Transverse colon (tissue), 4 donors: ENCODE data around the gene MAMDC4.

Source experiments
- EP300 ChIP-seq: sonication (generic); formaldehyde crosslinking; IDR thresholded peaks from one replicate; pipeline ENCODE4 v1.6.1; 2017; ENCODE audit warnings: antibody characterized with exemption, low read depth
- POLR2A ChIP-seq: fragments of 450-650 bp; IDR thresholded peaks from one replicate; pipeline ENCODE4 v1.6.1; 2016; ENCODE audit warnings: antibody characterized with exemption, mild to moderate bottlenecking, moderate library complexity
- POLR2AphosphoS5 ChIP-seq, 3 donors: sonication (generic); formaldehyde crosslinking; IDR thresholded peaks; one replicate each; pipeline ENCODE4 v1.6.1; 2016; ENCODE audit warnings: antibody characterized with exemption in 3 of 3
- TF ChIP-seq, protein P1 (sequence below), 5 experiments: fragments of 200-600 bp in 3 of 5; fragments of 450-650 bp in 2 of 5; sonication (generic) in 3 of 5; IDR thresholded peaks; 1 replicate in 2 of 5; 2 replicates in 3 of 5; pipeline ENCODE4 v1.5.1; 2016 to 2017; ENCODE audit warnings: antibody characterized with exemption in 5 of 5, inconsistent platforms in 3 of 5, mild to moderate bottlenecking in 2 of 5, moderate library complexity in 1 of 5

DNA sequence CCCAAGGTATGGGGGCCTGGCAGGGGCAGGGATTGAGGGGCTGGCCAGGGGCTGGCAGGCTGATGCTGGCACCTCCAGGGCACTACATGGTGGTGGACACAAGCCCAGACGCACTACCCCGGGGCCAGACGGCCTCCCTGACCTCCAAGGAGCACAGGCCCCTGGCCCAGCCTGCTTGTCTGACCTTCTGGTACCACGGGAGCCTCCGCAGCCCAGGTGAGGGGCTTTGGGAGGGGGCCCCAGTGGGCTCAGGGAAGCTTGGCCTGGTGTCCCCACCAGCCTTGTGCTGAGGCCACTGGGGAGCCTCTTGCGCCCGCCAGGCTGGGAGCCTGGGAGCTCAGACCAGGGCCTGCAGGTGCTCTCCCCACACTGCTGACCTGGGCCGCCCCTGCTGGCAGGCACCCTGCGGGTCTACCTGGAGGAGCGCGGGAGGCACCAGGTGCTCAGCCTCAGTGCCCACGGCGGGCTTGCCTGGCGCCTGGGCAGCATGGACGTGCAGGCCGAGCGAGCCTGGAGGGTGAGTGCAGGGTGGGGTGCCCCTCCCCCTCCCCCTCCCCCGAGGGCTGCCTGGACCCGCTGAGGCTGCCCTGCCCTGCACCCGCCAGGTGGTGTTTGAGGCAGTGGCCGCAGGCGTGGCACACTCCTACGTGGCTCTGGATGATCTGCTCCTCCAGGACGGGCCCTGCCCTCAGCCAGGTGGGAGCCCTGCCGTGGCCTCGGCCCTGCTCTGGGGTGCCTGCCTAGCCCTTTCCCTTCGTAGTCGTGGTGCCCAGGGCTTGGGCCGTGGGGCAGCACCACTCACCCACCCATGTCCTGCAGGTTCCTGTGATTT, 5.7 kb downstream of the MAMDC4 start:
- TF ChIP-seq, protein P1, sequence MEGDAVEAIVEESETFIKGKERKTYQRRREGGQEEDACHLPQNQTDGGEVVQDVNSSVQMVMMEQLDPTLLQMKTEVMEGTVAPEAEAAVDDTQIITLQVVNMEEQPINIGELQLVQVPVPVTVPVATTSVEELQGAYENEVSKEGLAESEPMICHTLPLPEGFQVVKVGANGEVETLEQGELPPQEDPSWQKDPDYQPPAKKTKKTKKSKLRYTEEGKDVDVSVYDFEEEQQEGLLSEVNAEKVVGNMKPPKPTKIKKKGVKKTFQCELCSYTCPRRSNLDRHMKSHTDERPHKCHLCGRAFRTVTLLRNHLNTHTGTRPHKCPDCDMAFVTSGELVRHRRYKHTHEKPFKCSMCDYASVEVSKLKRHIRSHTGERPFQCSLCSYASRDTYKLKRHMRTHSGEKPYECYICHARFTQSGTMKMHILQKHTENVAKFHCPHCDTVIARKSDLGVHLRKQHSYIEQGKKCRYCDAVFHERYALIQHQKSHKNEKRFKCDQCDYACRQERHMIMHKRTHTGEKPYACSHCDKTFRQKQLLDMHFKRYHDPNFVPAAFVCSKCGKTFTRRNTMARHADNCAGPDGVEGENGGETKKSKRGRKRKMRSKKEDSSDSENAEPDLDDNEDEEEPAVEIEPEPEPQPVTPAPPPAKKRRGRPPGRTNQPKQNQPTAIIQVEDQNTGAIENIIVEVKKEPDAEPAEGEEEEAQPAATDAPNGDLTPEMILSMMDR (IDR thresholded peaks at IDR 0.05), result peak in 2 of 5 experiments; percentile 23 to 55
- TF ChIP-seq POLR2A (peak; percentile 27), EP300 (no peak), POLR2AphosphoS5 (IDR thresholded peaks at IDR 0.05) (peak in 2 of 3 donors; percentile 22 to 64)
